NCI-H2196 (cell line): Measurements from ENCODE around the gene SGCD.

Experiments
- DNase-seq: peaks from one replicate; lab custom pipeline; 2025; ENCODE audit not compliant: unreplicated experiment; lab: John Stamatoyannopoulos, UW

The SGCD gene

GRCh38 chr5:156399323-156399722 is 72.4 kb downstream of the SGCD start:
- DNase-seq, result no peak

- DNase-seq, result no peak
Measured at GRCh38 chr5:156400231-156400986, 73.4 kb downstream of the SGCD start.

- DNase-seq, result no peak
Measured at GRCh38 chr5:156401804-156402203, 74.8 kb downstream of the SGCD start.

- DNase-seq, result peak; percentile 41
Measured at GRCh38 chr5:156402387-156402921, 75.5 kb downstream of the SGCD start.

GRCh38 chr5:156405988-156406387 is 79.0 kb downstream of the SGCD start:
- no peak for DNase-seq

GRCh38 chr5:156407251-156407650 is 80.3 kb downstream of the SGCD start:
- no peak for DNase-seq

GRCh38 chr5:156409834-156410233 is 82.9 kb downstream of the SGCD start:
- no peak for DNase-seq

GRCh38 chr5:156411185-156411613 is 84.2 kb downstream of the SGCD start:
- no peak for DNase-seq

- no peak for DNase-seq
Measured at GRCh38 chr5:156411957-156412356, 85.0 kb downstream of the SGCD start.

GRCh38 chr5:156414391-156414790 is 87.4 kb downstream of the SGCD start:
- DNase-seq, result no peak

- DNase-seq, result no peak
Measured at GRCh38 chr5:156419661-156420060, 92.7 kb downstream of the SGCD start.

- DNase-seq, result no peak
Measured at GRCh38 chr5:156420665-156421064, 93.7 kb downstream of the SGCD start.

- DNase-seq, result no peak
Measured at GRCh38 chr5:156421798-156422197, 94.8 kb downstream of the SGCD start.

GRCh38 chr5:156423597-156423996 is 96.6 kb downstream of the SGCD start:
- no peak for DNase-seq

GRCh38 chr5:156427315-156427714 is 100.4 kb downstream of the SGCD start:
- DNase-seq, result no peak

- no peak for DNase-seq
Measured at GRCh38 chr5:156431956-156432829, 105.2 kb downstream of the SGCD start.

- no peak for DNase-seq
Measured at GRCh38 chr5:156432830-156433105, 105.8 kb downstream of the SGCD start.

- no peak for DNase-seq
Measured at GRCh38 chr5:156434471-156434870, 107.5 kb downstream of the SGCD start.

GRCh38 chr5:156435101-156435500 is 108.1 kb downstream of the SGCD start:
- DNase-seq, result no peak

- no peak for DNase-seq
Measured at GRCh38 chr5:156438076-156438475, 111.1 kb downstream of the SGCD start.

- no peak for DNase-seq
Measured at GRCh38 chr5:156444753-156445291, 117.9 kb downstream of the SGCD start.

- DNase-seq, result no peak
Measured at GRCh38 chr5:156446526-156446925, 119.6 kb downstream of the SGCD start.
